GM23338 (cell line): Measurements from ENCODE around the gene MRPL32. TPM values are rescaled to one million over a fixed set of nuclear protein-coding genes. Genes with fewer than 3 reads are reported as not detected.

ENCODE experiments used
- ATAC-seq: fragments of 200-7000 bp; cut with Tn5 transposase; 3 replicates; pipeline ENCODE4 v1.9.1; 2020
- DNase-seq: peaks from one replicate; pipeline ENCODE4 v3.0.0-alpha.2; 2015; ENCODE audit warnings: low spot score
- H2AFZ ChIP-seq: fragments of 200-600 bp; sonication (generic); 2 replicates; pipeline ENCODE4 v1.8.0; 2016; ENCODE audit warnings: antibody characterized with exemption, mild to moderate bottlenecking, moderate library complexity
- H3F3A ChIP-seq: fragments of 200-600 bp; sonication (generic); replicated peaks from 2 replicates; pipeline ENCODE4 v1.8.0; 2017; ENCODE audit warnings: antibody characterized with exemption, mixed run types, low read depth
- H3K27ac ChIP-seq: fragments of 200-600 bp; sonication (generic); 2 replicates; pipeline ENCODE4 v1.6.1; 2016; ENCODE audit warnings: low read depth
- H3K27me3 ChIP-seq: fragments of 200-600 bp; sonication (generic); 2 replicates; pipeline ENCODE4 v1.8.0; 2016; ENCODE audit warnings: mild to moderate bottlenecking, mixed run types, moderate library complexity; ENCODE audit not compliant: insufficient read depth
- H3K36me3 ChIP-seq: fragments of 200-600 bp; sonication (generic); 2 replicates; pipeline ENCODE4 v1.8.0; 2016; ENCODE audit warnings: mild to moderate bottlenecking; ENCODE audit not compliant: insufficient read depth
- H3K4me1 ChIP-seq: fragments of 200-600 bp; sonication (generic); 2 replicates; pipeline ENCODE4 v1.8.0; 2016; ENCODE audit warnings: mild to moderate bottlenecking, moderate library complexity; ENCODE audit not compliant: insufficient read depth
- H3K4me2 ChIP-seq: fragments of 200-600 bp; sonication (generic); 2 replicates; pipeline ENCODE4 v1.7.1; 2017; ENCODE audit warnings: mixed run types
- H3K4me3 ChIP-seq: fragments of 200-600 bp; sonication (generic); 2 replicates; pipeline ENCODE4 v1.6.1; 2016; ENCODE audit warnings: mixed run types
- H3K79me2 ChIP-seq: fragments of 200-600 bp; sonication (generic); replicated peaks from 2 replicates; pipeline ENCODE4 v1.8.0; 2017; ENCODE audit warnings: mild to moderate bottlenecking; ENCODE audit not compliant: insufficient read depth
- H3K9me2 ChIP-seq: fragments of 200-600 bp; sonication (generic); 2 replicates; pipeline ENCODE4 v1.8.0; 2017; ENCODE audit not compliant: insufficient read depth
- H4K20me1 ChIP-seq: fragments of 200-600 bp; sonication (generic); replicated peaks from 2 replicates; pipeline ENCODE4 v1.8.0; 2017; ENCODE audit warnings: mild to moderate bottlenecking; ENCODE audit not compliant: insufficient read depth
- H3K27ac Mint-ChIP-seq: 2 replicates; pipeline ENCODE4 v1.8.0; 2020; ENCODE audit warnings: inconsistent platforms, mild to moderate bottlenecking, moderate library complexity, mixed read lengths
- H3K27me3 Mint-ChIP-seq: 3 replicates; pipeline ENCODE4 v1.8.0; 2022; ENCODE audit warnings: low read depth, mild to moderate bottlenecking, moderate library complexity, mixed read lengths, inconsistent platforms; ENCODE audit not compliant: insufficient read depth, poor library complexity
- H3K36me3 Mint-ChIP-seq: 3 replicates; pipeline ENCODE4 v1.8.0; 2021; ENCODE audit warnings: low read depth, mild to moderate bottlenecking, inconsistent platforms, moderate library complexity, mixed read lengths
- H3K4me1 Mint-ChIP-seq: 3 replicates; pipeline ENCODE4 v1.8.0; 2020; ENCODE audit warnings: mild to moderate bottlenecking, inconsistent platforms, mixed read lengths
- H3K4me3 Mint-ChIP-seq: 3 replicates; pipeline ENCODE4 v1.8.0; 2021; ENCODE audit warnings: moderate library complexity, mild to moderate bottlenecking, inconsistent platforms, mixed read lengths
- H3K9me3 Mint-ChIP-seq: 3 replicates; pipeline ENCODE4 v1.8.0; 2020; ENCODE audit warnings: moderate library complexity, mild to moderate bottlenecking, inconsistent platforms, mixed read lengths
- EZH2 ChIP-seq: fragments of 200-600 bp; sonication (generic); IDR thresholded peaks from one replicate; pipeline ENCODE4 v1.8.0; 2017; ENCODE audit warnings: antibody characterized with exemption, mild to moderate bottlenecking, low read depth; ENCODE audit not compliant: unreplicated experiment
- JUNB ChIP-seq: IDR thresholded peaks from one replicate; pipeline ENCODE4 v1.6.1; 2016; ENCODE audit warnings: antibody characterized with exemption; ENCODE audit not compliant: unreplicated experiment
- POLR2AphosphoS5 ChIP-seq: IDR thresholded peaks from 2 replicates; pipeline ENCODE4 v1.6.1; 2016; ENCODE audit warnings: antibody characterized with exemption, low read depth
- STAT1 ChIP-seq: IDR thresholded peaks from one replicate; pipeline ENCODE4 v1.6.1; 2016; ENCODE audit warnings: antibody characterized with exemption; ENCODE audit not compliant: unreplicated experiment
- ZNF331 ChIP-seq: fragments of 250-450 bp; sonication (Bioruptor Pico); IDR thresholded peaks from 2 replicates; pipeline ENCODE4 v1.5.0; 2020; ENCODE audit warnings: low read depth, mild to moderate bottlenecking, moderate library complexity
- ZNF462 ChIP-seq: fragments of 250-450 bp; sonication (Bioruptor Pico); IDR thresholded peaks from 2 replicates; pipeline ENCODE4 v1.5.0; 2020; ENCODE audit warnings: mild to moderate bottlenecking, moderate library complexity
- polyA plus RNA-seq: library from polyadenylated mRNA; unstranded; fragments of >200 nt; fragmentation: Nextera tagmentation; extraction: Ambion mirVana; gene quantifications from 2 replicates; pipeline ENCODE4 v1.2.1, GENCODE V29; 2016
- total RNA-seq: library from RNA; depleted of rRNA; stranded (reverse); fragments of >200 nt; shearing (Covaris generic); gene quantifications from 2 replicates; pipeline ENCODE4 v1.2.3, GENCODE V29; 2014
- TF ChIP-seq, protein P1 (sequence below), 2 experiments: fragments of 200-600 bp in 1 of 2; sonication (generic) in 1 of 2; conservative IDR thresholded peaks; 2 replicates each; pipeline versions ENCODE4 v1.5.1 to v1.6.1; 2016 to 2017; ENCODE audit warnings: antibody characterized with exemption in 2 of 2, low read depth in 2 of 2, mild to moderate bottlenecking in 2 of 2, moderate library complexity in 1 of 2

Gene MRPL32
- total and polyA plus RNA-seq, 2 experiments from 2014 or later = 93.4 to 303 TPM

- Mint-ChIP-seq H3K4me1 (peaks cover 18% of the 10 kb centered on the region), H3K9me3 (no peaks in the 10 kb centered on the region), H3K36me3 (peaks cover 12% of the 10 kb centered on the region), H3K4me3 (no peak overlapping the region), H3K27me3 (no peaks in the 10 kb centered on the region), H3K27ac (no peak overlapping the region)
- no peak overlapping the region for H3K27ac ChIP-seq
- H3F3A ChIP-seq = 0 out of 2 replicates have a peak, but pooled peaks cover 3% of the 10 kb centered on the region
- no peaks in the 10 kb centered on the region for H3K27me3 ChIP-seq
- no peak for ATAC-seq
- H3K9me2 ChIP-seq = 0 out of 2 replicates have a peak, but pooled peaks cover 4% of the 10 kb centered on the region
- TF ChIP-seq ZNF462 (CRISPR knock-in tag) = no peak
- TF ChIP-seq, protein P1, sequence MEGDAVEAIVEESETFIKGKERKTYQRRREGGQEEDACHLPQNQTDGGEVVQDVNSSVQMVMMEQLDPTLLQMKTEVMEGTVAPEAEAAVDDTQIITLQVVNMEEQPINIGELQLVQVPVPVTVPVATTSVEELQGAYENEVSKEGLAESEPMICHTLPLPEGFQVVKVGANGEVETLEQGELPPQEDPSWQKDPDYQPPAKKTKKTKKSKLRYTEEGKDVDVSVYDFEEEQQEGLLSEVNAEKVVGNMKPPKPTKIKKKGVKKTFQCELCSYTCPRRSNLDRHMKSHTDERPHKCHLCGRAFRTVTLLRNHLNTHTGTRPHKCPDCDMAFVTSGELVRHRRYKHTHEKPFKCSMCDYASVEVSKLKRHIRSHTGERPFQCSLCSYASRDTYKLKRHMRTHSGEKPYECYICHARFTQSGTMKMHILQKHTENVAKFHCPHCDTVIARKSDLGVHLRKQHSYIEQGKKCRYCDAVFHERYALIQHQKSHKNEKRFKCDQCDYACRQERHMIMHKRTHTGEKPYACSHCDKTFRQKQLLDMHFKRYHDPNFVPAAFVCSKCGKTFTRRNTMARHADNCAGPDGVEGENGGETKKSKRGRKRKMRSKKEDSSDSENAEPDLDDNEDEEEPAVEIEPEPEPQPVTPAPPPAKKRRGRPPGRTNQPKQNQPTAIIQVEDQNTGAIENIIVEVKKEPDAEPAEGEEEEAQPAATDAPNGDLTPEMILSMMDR (conservative IDR thresholded peaks at IDR 0.05; ENCODE audit: low read depth in 2 of 2) = no peak
- no peak for TF ChIP-seq JUNB
- TF ChIP-seq ZNF331 = no peak
- no peak for TF ChIP-seq POLR2AphosphoS5
- TF ChIP-seq STAT1 = no peak
- no peak for TF ChIP-seq EZH2
- no peak for DNase-seq
- peaks cover 6% of the 10 kb centered on the region for H3K4me1 ChIP-seq
- H3K79me2 ChIP-seq = peaks cover 13% of the 10 kb centered on the region
- no peak overlapping the region for H2AFZ ChIP-seq
- no peaks in the 10 kb centered on the region for H3K36me3 ChIP-seq
- H3K4me2 ChIP-seq = no peak overlapping the region
- no peaks in the 10 kb centered on the region for H4K20me1 ChIP-seq
- no peak overlapping the region for H3K4me3 ChIP-seq
Observed at GRCh38 chr7:42907316-42907715, 24.9 kb upstream of the MRPL32 start.
